Right atrium auricular region (tissue), 2 donors: Measurements from ENCODE around the gene RRM1. TPM values are rescaled to one million over a fixed set of nuclear protein-coding genes. Genes with fewer than 3 reads are reported as not detected.
"Not testable (repeated sequence)": the region's sequence is repeated elsewhere in the genome, so short reads cannot be mapped to it uniquely, and the experiment has no call there.

Source experiments
- DNase-seq: peaks from one replicate; pipeline ENCODE4 v3.0.0-alpha.2; 2019; ENCODE audit warnings: low spot score
- H3K27ac ChIP-seq, 2 donors: fragments of 200-600 bp; sonication (generic); 1 replicate in 1 of 2; 2 replicates in 1 of 2; pipeline ENCODE4 v1.5.1; 2016 to 2019
- H3K27me3 ChIP-seq, 2 donors: fragments of 200-600 bp; sonication (generic); one replicate each; pipeline versions ENCODE4 v1.5.1 to v1.6.0; 2017 to 2019
- H3K36me3 ChIP-seq: fragments of 200-600 bp; sonication (generic); one replicate; pipeline ENCODE4 v1.5.1; 2016
- H3K4me1 ChIP-seq, 2 donors: fragments of 200-600 bp; sonication (generic); one replicate each; pipeline versions ENCODE4 v1.5.1 to v1.6.0; 2017 to 2019
- H3K4me3 ChIP-seq, 2 donors: fragments of 200-600 bp; sonication (generic); 1 replicate in 1 of 2; 2 replicates in 1 of 2; pipeline ENCODE4 v1.5.1; 2017 to 2019; ENCODE audit warnings: mild to moderate bottlenecking in 1 of 2, moderate library complexity in 1 of 2
- H3K9me3 ChIP-seq, 2 donors: fragments of 200-600 bp; sonication (generic); one replicate each; pipeline ENCODE4 v1.5.1; 2019
- total RNA-seq, 2 donors: library from RNA; depleted of rRNA; stranded (reverse); fragments of >200 nt; gene quantifications; one replicate each; pipeline ENCODE4 v1.1.0, GENCODE V29; 2016
- TF ChIP-seq, protein P1 (sequence below), 2 donors: fragments of 200-600 bp; sonication (generic); IDR thresholded peaks; one replicate each; pipeline ENCODE4 v1.5.1; 2019; ENCODE audit warnings: antibody characterized with exemption in 2 of 2

Gene RRM1
- 10 to 100 TPM; 18.3 to 26.7 TPM for total RNA-seq

GRCh38 chr11:4094348-4095291 lies at the start of gene RRM1:
RRM1 (plus strand) TSS chr11:4094799; CDS start chr11:4095013, 214 bp downstream.
- H3K9me3 ChIP-seq = no peaks in the 10 kb centered on the region
- peak within 1 kb of the TSS; percentile 62 to 85 for H3K4me3 ChIP-seq
- H3K36me3 ChIP-seq = no peaks in the 10 kb centered on the region
- peaks cover 0 to 18% of the 10 kb centered on the region in 2 donors for H3K4me1 ChIP-seq
- DNase-seq = peak; percentile 97
- TF ChIP-seq, protein P1, sequence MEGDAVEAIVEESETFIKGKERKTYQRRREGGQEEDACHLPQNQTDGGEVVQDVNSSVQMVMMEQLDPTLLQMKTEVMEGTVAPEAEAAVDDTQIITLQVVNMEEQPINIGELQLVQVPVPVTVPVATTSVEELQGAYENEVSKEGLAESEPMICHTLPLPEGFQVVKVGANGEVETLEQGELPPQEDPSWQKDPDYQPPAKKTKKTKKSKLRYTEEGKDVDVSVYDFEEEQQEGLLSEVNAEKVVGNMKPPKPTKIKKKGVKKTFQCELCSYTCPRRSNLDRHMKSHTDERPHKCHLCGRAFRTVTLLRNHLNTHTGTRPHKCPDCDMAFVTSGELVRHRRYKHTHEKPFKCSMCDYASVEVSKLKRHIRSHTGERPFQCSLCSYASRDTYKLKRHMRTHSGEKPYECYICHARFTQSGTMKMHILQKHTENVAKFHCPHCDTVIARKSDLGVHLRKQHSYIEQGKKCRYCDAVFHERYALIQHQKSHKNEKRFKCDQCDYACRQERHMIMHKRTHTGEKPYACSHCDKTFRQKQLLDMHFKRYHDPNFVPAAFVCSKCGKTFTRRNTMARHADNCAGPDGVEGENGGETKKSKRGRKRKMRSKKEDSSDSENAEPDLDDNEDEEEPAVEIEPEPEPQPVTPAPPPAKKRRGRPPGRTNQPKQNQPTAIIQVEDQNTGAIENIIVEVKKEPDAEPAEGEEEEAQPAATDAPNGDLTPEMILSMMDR (IDR thresholded peaks at IDR 0.05) = no peak
- peak within 1 kb of the TSS; percentile 88 to 93 for H3K27ac ChIP-seq
- H3K27me3 ChIP-seq = no peaks in the 10 kb centered on the region

GRCh38 chr11:4044976-4045646 lies 49.5 kb upstream of the RRM1 start:
- DNase-seq = no peak
- no peaks in the 10 kb centered on the region for H3K36me3 ChIP-seq
- H3K4me1 ChIP-seq = peaks cover 0 to 18% of the 10 kb centered on the region in 2 donors
- H3K27ac ChIP-seq = no peak overlapping the region
- H3K27me3 ChIP-seq = no peaks in the 10 kb centered on the region
- H3K9me3 ChIP-seq = no peaks in the 10 kb centered on the region
- H3K4me3 ChIP-seq = no peak overlapping the region
- TF ChIP-seq, protein P1 (IDR thresholded peaks at IDR 0.05) = no peak

GRCh38 chr11:4048340-4048739 lies 46.3 kb upstream of the RRM1 start:
- no peak for DNase-seq
- no peaks in the 10 kb centered on the region for H3K9me3 ChIP-seq

DNA sequence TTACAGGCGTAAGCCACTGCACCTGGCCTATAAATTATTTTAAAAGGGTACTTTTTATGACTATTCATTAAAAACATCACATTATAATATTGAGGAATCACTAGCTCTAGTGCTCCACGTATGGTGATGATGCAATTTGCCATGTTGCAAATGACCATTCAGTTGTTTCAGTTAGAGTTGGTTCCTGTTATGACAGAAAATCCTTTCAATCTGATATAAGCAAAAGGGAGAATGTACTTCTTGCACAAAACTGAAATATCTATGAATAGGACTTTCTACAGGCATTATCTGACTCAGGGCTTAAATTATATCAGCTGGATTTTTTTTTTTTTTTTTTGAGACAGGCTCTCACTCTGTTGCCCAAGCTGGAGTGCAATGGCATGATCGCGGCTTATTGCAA lies 45.6 kb upstream of the RRM1 start:
- TF ChIP-seq, protein P1 (IDR thresholded peaks at IDR 0.05) = no peak
- peaks cover 0 to 16% of the 10 kb centered on the region in 2 donors for H3K4me1 ChIP-seq
- no peaks in the 10 kb centered on the region for H3K36me3 ChIP-seq
- no peaks in the 10 kb centered on the region for H3K27me3 ChIP-seq
- H3K27ac ChIP-seq = no peak overlapping the region
- no peak for DNase-seq
- H3K4me3 ChIP-seq = no peak overlapping the region
- no peaks in the 10 kb centered on the region for H3K9me3 ChIP-seq

More at GRCh38 chr11:4048340-4048739, 46.3 kb upstream of the RRM1 start:
- Histone ChIP-seq H3K4me3 (no peak overlapping the region), H3K27ac (no peak overlapping the region), H3K27me3 (no peaks in the 10 kb centered on the region), H3K36me3 (no peaks in the 10 kb centered on the region), H3K4me1 (peaks cover 0 to 18% of the 10 kb centered on the region in 2 donors)
- TF ChIP-seq, protein P1 (IDR thresholded peaks at IDR 0.05) = no peak

- no peak for DNase-seq
- Histone ChIP-seq H3K4me1 (peaks cover 0 to 4% of the 10 kb centered on the region in 2 donors), H3K4me3 (no peak overlapping the region), H3K36me3 (no peaks in the 10 kb centered on the region), H3K27ac (no peak overlapping the region), H3K9me3 (no peaks in the 10 kb centered on the region), H3K27me3 (no peaks in the 10 kb centered on the region)
- TF ChIP-seq, protein P1 (IDR thresholded peaks at IDR 0.05) = no peak
Observed at GRCh38 chr11:4050138-4050537, 44.5 kb upstream of the RRM1 start.

- DNase-seq, H3K27ac ChIP-seq, H3K27me3 ChIP-seq, H3K4me3 ChIP-seq, H3K4me1 ChIP-seq, H3K36me3 ChIP-seq, H3K9me3 ChIP-seq: not testable (repeated sequence)
Observed at GRCh38 chr11:4053200-4053599, 41.4 kb upstream of the RRM1 start.
